SK-MEL-5 (cell line): ENCODE results near the gene E2F8. TPM values are rescaled to one million over a fixed set of nuclear protein-coding genes. Genes with fewer than 3 reads are reported as not detected.
A peak's percentile ranks its signal among the peaks of the same experiment; 100 is the strongest.

ENCODE experiments used
- DNase-seq: peaks from one replicate; pipeline ENCODE4 v3.0.0-alpha.2; 2016; ENCODE audit warnings: low read depth, low spot score
- in situ Hi-C: cut with HindIII; loops from 2 replicates; pipeline ENCODE4 v1.10.0; 2016; ENCODE audit warnings: low sequenced_read_pairs, high pct_unique_total_duplicates, low pct_unique_long_range_greater_than_20kb
- total RNA-seq: library from RNA; depleted of rRNA; stranded (reverse); fragments of >200 nt; shearing (Covaris generic); gene quantifications from 2 replicates; pipeline ENCODE4 v1.2.3, GENCODE V29; 2014

Gene E2F8
- total RNA-seq, 1 experiment from 2014 or later, result 2.1 TPM

GRCh38 chr11:19200410-19201201 is 40.1 kb downstream of the E2F8 start:
- DNase-seq, result peak; percentile 8
- in situ Hi-C loops, result no loop called here

GRCh38 chr11:19199771-19200170 is 41.0 kb downstream of the E2F8 start:
- no peak for DNase-seq

GRCh38 chr11:19199048-19199447 is 41.7 kb downstream of the E2F8 start:
- in situ Hi-C loops, result no loop called here
- DNase-seq, result no peak

More at GRCh38 chr11:19199771-19200170, 41.0 kb downstream of the E2F8 start:
- in situ Hi-C loops, result no loop called here

GRCh38 chr11:19196432-19196831 is 44.3 kb downstream of the E2F8 start:
- in situ Hi-C loops, result no loop called here
- no peak for DNase-seq

GRCh38 chr11:19194620-19195308 is 46.0 kb downstream of the E2F8 start:
- in situ Hi-C loops, result no loop called here

GRCh38 chr11:19193916-19194315 is 46.8 kb downstream of the E2F8 start:
- DNase-seq, result no peak
- in situ Hi-C loops, result no loop called here

More at GRCh38 chr11:19194620-19195308, 46.0 kb downstream of the E2F8 start:
- no peak for DNase-seq

GRCh38 chr11:19191530-19192169 is 49.1 kb downstream of the E2F8 start:
- DNase-seq, result no peak
- in situ Hi-C loops, result no loop called here

- DNase-seq, result peak; percentile 52
- in situ Hi-C loops, result no loop called here
These were observed 52.9 kb downstream of the E2F8 start for GRCh38 chr11:19187833-19188258.

- no peak for DNase-seq
- in situ Hi-C loops, result no loop called here
These were observed 53.5 kb downstream of the E2F8 start for GRCh38 chr11:19187114-19187832.

GRCh38 chr11:19185516-19186052 is 55.2 kb downstream of the E2F8 start:
- in situ Hi-C loops, result no loop called here

GRCh38 chr11:19185036-19185435 is 55.7 kb downstream of the E2F8 start:
- in situ Hi-C loops, result no loop called here
- no peak for DNase-seq

More at GRCh38 chr11:19185516-19186052, 55.2 kb downstream of the E2F8 start:
- no peak for DNase-seq

GRCh38 chr11:19183646-19184045 is 57.1 kb downstream of the E2F8 start:
- in situ Hi-C loops, result no loop called here

GRCh38 chr11:19181531-19182261 is 59.0 kb downstream of the E2F8 start:
- DNase-seq, result no peak
- in situ Hi-C loops, result no loop called here

More at GRCh38 chr11:19183646-19184045, 57.1 kb downstream of the E2F8 start:
- no peak for DNase-seq

GRCh38 chr11:19176629-19177186 is 64.0 kb downstream of the E2F8 start:
- DNase-seq, result peak; percentile 6
- in situ Hi-C loops, result no loop called here
